Mucosa of descending colon (tissue), 3 donors: ENCODE measurements around the gene TSPAN18. TPM values are rescaled to one million over a fixed set of nuclear protein-coding genes. Genes with fewer than 3 reads are reported as not detected.

Experiments
- ATAC-seq: fragments of 200-7000 bp; cut with Tn5 transposase; one replicate; pipeline ENCODE4 v1.9.1; 2020; ENCODE audit warnings: mild to moderate bottlenecking, moderate library complexity
- DNase-seq, 3 donors: peaks; one replicate each; pipeline ENCODE4 v3.0.0-alpha.2; 2020
- H3K36me3 ChIP-seq: fragments of 200-600 bp; one replicate; pipeline ENCODE4 v1.8.0; 2021; ENCODE audit warnings: low read depth, mild to moderate bottlenecking
- H3K4me1 ChIP-seq: fragments of 200-600 bp; one replicate; pipeline ENCODE4 v1.8.0; 2021; ENCODE audit warnings: low read depth, mild to moderate bottlenecking
- H3K4me3 ChIP-seq: fragments of 200-600 bp; one replicate; pipeline ENCODE4 v1.8.0; 2021; ENCODE audit warnings: mild to moderate bottlenecking
- H3K9me3 ChIP-seq: fragments of 200-600 bp; one replicate; pipeline ENCODE4 v1.8.0; 2021; ENCODE audit warnings: mild to moderate bottlenecking
- intact Hi-C, 2 donors: fragments of 100-400 bp; cut with DNase I in 1 of 2; cut with micrococcal nuclease in 1 of 2; formaldehyde crosslinking; loops; one replicate each; pipeline versions ENCODE4 v1.11.0 to v1.11.1; 2022; cut with DNase I, micrococcal nuclease
- total RNA-seq, 3 donors: library from RNA; stranded (reverse); fragmentation: NEBNext Ultra II Directional in 2 of 3; extraction: Animal tissue kit (Norgen Biotek cat#: 25700) in 2 of 3; gene quantifications; one replicate each; pipeline versions ENCODE4 v1.2.1 to v1.2.4, GENCODE V29; 2021 to 2023
- TF ChIP-seq, protein P1 (sequence below): fragments of 200-600 bp; IDR thresholded peaks from one replicate; pipeline ENCODE4 v1.8.0; 2022; ENCODE audit warnings: antibody characterized with exemption, mild to moderate bottlenecking
- donor health status: DM: no; HTN: no; CAD: no; lungs with moderate emphysema.
- donor health status: DM: no; HTN: no; CAD: no.
- donor health status: DM: no; HTN: yes; CAD: no.

TSPAN18 gene
- total RNA-seq, 3 donors from 2014 or later, result 3.6 to 63.2 (median 8.5) TPM

DNA sequence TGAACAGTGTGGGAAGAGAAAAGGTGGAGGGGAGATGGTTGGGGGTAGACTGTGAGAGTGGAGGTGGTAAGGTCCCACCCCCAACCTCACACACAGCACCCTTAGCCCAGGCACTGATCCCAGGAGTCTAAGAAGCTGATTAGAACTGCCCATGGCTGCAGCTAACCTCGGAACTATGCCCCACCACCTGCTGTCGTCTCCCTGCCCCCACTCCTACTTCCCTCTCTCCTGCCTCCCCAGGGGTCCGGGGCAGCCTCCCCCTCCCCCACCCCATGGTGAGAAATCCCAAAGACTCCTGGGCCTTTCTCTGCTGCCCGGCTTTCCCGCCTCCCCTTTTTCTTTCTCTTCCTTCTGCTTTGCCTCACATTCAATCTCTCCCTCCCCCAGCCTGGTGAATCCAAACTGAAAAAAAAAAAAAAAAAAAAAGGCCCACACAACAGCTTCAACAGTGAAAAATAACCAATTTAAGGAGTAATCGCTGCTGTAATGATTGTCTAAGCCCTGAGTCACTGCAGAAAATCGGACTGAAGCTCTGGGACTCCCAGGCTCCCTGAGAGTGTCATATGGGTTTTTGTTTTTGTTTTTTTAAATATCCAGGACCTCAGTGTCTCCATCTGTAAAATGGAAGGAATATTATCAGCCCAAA, 233.6 kb downstream of the TSPAN18 start:
- intact Hi-C loops, result no loop called here
- no peak for DNase-seq
- ATAC-seq, result no peak
- TF ChIP-seq, protein P1, sequence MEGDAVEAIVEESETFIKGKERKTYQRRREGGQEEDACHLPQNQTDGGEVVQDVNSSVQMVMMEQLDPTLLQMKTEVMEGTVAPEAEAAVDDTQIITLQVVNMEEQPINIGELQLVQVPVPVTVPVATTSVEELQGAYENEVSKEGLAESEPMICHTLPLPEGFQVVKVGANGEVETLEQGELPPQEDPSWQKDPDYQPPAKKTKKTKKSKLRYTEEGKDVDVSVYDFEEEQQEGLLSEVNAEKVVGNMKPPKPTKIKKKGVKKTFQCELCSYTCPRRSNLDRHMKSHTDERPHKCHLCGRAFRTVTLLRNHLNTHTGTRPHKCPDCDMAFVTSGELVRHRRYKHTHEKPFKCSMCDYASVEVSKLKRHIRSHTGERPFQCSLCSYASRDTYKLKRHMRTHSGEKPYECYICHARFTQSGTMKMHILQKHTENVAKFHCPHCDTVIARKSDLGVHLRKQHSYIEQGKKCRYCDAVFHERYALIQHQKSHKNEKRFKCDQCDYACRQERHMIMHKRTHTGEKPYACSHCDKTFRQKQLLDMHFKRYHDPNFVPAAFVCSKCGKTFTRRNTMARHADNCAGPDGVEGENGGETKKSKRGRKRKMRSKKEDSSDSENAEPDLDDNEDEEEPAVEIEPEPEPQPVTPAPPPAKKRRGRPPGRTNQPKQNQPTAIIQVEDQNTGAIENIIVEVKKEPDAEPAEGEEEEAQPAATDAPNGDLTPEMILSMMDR, result no peak
- Histone ChIP-seq H3K9me3 (no peaks in the 10 kb centered on the region), H3K36me3 (no peaks in the 10 kb centered on the region), H3K4me3 (no peak overlapping the region), H3K4me1 (peaks cover 12% of the 10 kb centered on the region)

DNA sequence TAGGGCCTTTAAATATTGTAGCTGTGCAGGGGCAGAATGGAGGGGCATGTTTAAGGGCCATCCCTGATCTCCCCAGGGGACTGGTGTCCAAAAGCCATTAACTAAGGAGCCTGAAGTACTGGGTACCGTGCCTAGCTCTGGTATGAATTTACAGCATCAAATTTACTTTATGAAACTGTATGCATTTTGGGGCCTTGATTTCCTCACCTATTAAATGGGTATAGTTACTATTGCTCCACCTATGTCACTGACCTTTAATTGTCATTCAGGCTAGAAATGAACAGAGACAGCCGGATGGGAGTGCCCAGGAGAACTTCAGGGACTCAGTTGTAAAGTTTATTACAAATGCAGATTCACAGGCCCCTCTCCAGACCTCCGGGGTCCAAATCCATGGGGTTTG, 235.7 kb downstream of the TSPAN18 start:
- H3K36me3 ChIP-seq, result no peaks in the 10 kb centered on the region
- no peak for ATAC-seq
- H3K4me3 ChIP-seq, result no peak overlapping the region
- intact Hi-C loops, result no loop called here
- no peak for DNase-seq
- TF ChIP-seq, protein P1, result no peak
- no peaks in the 10 kb centered on the region for H3K9me3 ChIP-seq
- peaks cover 12% of the 10 kb centered on the region for H3K4me1 ChIP-seq

DNA sequence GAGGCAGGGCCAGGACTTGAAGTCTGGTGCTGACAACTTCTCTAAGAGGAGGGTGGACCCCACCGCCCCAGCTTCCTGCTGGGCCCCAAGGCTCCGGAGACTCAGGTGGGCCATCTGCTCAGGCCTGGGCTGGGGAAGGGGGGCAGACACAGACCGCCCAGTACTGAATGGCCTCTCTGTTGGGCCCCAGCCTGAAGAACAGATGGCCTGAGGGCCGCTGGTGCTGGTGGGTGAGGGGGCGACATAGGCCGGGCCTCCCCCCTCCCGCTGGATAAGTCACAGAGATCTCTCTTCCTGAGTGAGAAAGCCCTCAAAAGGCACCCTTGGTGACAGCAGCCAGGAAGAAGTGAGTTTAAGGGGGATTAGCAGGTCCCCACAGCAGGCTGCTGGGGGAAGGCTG, 236.4 kb downstream of the TSPAN18 start:
- no peaks in the 10 kb centered on the region for H3K9me3 ChIP-seq
- no peak for DNase-seq
- intact Hi-C loops, result no loop called here
- no peak for ATAC-seq
- H3K36me3 ChIP-seq, result no peaks in the 10 kb centered on the region
- TF ChIP-seq, protein P1, result no peak
- H3K4me3 ChIP-seq, result no peak overlapping the region
- H3K4me1 ChIP-seq, result peaks cover 12% of the 10 kb centered on the region

DNA sequence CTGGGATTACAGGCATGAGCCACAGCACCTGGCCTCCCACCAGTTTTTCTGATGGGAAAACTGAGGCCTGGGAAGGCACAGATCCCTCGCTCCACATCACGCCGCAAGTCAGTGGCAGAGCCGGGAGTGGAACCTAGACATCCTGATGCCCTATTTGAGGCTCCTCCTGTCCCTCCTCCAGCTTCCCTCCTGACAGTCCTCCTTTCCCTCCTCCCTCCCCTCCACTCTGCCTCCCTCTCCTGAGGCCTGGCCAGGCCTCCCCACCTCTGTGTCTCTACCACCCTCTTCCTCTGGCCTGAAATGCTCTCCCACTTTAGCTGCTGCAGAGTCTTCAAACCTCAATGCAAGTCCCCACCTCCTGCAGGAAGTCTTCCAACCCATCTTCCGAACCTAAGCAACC, 237.2 kb downstream of the TSPAN18 start:
- ATAC-seq (no peak), DNase-seq (no peak)
- TF ChIP-seq, protein P1, result no peak
- intact Hi-C loops, result no loop called here
- Histone ChIP-seq H3K9me3 (no peaks in the 10 kb centered on the region), H3K4me1 (peaks cover 7% of the 10 kb centered on the region), H3K36me3 (no peaks in the 10 kb centered on the region), H3K4me3 (no peak overlapping the region)

DNA sequence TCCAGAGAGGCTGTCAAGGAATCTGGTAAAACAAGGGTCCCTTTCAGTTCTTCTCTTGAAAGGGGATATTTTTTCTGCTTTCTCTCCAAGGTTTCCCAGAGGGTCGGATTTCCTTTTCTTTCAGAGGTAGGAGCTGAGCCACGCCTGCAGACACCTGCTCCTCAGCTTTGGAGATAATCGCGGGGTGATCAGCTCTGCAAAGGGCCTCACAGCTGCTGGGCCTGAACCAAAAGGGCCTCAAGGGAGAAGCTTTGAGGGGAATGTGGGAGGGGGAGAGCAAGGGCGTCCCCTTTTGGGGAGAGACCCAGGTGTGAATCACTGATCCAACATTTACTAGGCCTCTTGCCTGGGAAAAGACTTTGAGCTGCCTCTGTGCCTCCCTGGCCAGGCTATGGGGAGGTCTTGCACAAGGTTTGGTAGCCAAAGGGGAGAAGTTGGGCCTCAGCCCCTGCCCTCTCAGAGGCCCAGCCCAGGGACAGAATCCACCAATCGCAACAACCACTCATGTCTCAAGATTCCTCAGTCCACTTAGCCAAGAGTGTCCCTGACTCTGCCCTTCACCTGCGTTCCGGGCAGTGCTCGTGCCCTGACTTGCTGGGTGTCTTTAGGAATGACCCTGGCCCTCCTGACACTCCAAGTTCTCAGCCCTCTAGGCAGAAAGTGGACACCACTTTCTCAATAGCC, 237.9 kb downstream of the TSPAN18 start:
- Histone ChIP-seq H3K4me1 (peaks cover 3% of the 10 kb centered on the region), H3K36me3 (no peaks in the 10 kb centered on the region), H3K9me3 (no peaks in the 10 kb centered on the region), H3K4me3 (no peak overlapping the region)
- DNase-seq, result no peak
- no peak for ATAC-seq
- TF ChIP-seq, protein P1, result no peak
- intact Hi-C loops, result no loop called here
